ENCODE data around the gene ZNF816.
"Not testable (repeated sequence)": the region's sequence is repeated elsewhere in the genome, so short reads cannot be mapped to it uniquely, and the experiment has no call there.

The ZNF816 gene

DNA sequence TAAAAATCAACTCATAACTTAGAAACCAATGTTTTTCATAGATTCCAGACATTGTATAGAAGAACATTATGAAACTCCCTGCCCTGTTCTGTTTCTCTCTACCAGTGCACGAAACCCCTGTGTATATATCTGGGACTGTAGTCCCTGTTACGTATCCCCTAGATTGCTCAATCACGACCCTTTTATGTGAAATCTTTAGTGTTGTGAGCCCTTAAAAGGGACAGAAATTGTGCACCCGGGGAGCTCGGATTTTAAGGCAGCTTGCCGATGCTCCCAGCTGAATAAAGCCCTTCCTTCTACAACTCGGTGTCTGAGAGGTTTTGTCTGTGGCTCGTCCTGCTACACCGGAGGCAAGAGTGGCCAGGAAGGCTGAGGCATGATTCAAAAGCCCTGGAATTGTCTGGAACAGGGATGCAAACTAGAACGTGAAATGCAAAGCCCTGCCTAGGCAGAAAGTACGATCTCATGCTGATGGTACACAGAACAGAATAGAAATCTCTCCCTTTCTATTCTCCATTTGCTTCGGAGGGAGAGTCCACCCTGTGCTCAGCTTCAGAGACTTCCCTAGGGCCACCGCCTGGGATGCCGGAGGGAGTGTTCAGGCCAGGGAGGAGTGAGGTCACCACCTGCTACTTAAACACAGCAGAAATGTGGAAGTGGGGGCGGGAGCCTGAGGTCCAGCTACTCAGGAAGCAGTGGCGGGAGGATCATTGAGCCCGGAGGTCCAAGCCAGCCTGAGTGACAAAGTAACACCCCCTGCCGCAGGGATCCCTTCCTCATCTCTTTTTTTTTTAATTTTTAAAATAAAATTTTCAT is 38.7 kb downstream of the ZNF816 start:
- no peak for DNase-seq

DNA sequence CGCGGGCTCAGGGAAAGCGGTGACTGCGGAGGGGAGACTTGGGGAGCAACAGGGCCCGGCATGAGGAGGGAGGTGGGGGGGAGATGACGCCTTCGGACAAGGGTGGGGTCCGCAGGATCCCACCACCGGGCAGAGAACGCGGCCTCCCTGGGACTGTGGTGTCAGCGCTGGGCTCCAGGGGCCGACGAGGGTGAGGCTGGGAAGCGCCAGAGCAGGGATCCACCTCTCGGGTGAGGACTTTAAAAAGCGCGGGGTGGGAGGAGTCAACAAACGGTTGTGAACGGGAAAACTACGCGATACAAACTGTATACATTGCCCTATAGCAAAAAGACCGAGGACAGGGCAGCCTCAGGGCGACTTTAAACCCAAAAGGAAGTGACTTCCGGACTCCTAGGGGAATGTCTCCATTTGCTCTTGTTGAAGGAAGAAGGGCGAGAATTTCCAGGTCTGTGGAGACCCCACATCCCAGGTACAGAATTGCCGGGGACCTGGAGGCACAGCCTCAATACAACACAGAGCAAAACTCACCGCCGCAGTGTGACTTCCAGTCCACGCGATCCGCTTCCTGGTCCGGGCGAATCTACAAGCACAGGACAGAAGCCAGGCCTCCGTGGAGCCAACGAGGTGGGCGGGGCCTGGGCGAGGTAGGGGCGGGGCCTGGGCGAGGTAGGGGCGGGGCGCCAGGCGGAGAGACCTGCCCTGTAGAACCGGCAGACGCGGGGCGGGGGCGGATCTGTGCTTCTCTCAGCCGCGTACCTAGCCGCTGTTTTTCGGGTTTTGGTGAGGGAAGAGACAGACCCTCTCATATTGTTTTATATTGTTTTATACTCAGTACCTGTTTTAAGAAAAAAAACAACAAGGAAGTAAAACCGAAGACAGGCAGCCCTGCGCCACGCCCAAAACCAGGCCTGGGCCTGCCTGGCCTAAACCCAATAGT is 39.6 kb downstream of the ZNF816 start, which contains the start of gene ZNF888:
Gene ZNF888 (minus strand): TSS at position 588 of the 937 bp plus-strand sequence. CDS start 5,555 bp downstream, outside the sequence.
- peak; percentile 93 for DNase-seq

DNA sequence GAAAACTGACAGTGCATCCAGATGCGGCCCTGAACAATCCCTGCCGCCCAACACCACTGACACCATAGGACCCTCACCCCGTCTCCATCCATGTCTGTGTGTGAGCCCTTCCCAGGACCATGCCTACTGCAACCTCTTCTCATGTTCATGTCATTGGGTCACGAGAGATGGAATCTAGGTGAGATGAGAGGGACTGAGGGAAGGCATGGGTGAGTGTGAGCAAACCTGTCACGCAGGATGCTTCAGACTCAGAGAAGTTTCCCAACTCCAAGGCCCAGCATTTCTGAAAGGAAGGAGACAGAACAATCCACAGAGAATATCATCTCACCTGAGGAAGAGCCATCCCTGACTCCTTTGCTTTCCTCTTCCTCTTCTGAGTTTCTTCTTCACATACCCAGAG is 45.1 kb downstream of the ZNF816 start:
- no peak for DNase-seq

DNA sequence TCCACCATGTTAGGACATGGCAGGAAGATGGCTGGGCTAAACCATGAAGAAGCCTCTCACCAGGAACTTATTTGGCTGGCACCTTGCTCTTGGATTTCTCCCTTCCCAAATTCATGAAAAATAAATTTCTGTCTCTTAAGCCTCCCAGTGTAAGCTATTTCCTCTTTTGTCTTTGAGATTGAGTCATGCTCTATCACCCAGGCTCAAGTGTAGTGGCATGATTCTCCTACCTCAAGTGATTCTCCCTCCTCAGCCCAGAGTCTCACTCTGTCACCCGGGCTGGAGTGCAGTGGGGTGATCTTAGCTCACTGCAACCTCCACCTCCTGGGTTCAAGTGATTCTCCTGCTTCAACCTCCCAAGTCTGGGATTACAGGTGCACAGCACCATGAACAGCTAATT is 52.0 kb downstream of the ZNF816 start:
- no peak for DNase-seq

DNA sequence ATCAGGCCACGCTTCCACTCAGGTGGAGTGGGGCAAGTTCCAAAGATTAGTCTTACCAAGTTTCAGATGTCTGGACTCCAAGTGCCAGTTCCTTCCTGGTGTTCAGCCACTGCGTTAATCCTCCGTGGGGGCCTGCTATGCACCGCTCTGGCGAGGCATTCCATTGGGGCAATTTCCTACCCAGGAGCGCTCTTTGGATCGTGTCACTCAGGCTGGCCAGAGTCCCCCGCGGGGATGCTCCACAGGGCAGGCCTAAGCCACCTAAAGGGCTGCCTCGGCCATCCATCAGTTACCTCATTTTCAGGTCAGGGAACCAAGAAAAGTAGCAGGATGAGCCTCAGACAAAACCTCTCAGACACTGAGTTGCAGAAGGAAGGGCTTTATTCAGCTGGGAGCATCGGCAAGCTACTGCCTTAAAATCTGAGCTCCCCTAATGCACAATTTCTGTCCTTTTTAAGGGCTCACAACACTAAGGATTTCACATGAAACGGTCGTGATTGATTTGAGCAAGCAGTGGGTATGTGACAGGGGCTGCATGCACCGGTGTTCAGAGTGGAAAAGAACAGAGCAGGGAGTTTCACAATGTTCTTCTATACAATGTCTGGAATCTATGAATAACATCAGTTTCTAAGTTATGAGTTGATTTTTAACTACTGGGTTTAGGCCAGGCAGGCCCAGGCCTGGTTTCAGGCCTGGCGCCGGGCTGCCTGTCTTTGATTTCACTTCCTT is 58.5 kb downstream of the ZNF816 start:
- not testable (repeated sequence) for DNase-seq

DNA sequence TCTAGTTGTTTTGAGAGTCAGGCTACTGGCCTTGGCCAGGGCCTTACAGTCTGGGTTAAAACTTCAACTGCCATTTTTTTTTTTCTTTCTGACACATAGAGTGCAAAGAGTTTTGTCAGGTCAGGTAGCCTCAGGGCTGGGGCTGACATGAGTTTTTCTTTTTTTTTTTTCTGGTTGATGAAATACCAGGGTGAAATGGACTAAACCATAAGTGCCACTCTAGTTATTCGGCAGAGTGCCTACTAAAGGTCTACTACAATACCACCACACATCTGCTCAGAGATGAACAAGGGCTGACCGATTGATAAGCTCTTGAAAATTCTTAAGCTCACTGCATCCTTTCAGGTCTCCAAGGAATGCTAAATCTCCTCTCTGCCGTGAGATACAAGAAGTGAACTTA is 60.8 kb downstream of the ZNF816 start:
- DNase-seq = no peak
